ENCODE data around the gene DENND1A.
"Not testable (repeated sequence)": the region's sequence is repeated elsewhere in the genome, so short reads cannot be mapped to it uniquely, and the experiment has no call there.

DENND1A gene

DNA sequence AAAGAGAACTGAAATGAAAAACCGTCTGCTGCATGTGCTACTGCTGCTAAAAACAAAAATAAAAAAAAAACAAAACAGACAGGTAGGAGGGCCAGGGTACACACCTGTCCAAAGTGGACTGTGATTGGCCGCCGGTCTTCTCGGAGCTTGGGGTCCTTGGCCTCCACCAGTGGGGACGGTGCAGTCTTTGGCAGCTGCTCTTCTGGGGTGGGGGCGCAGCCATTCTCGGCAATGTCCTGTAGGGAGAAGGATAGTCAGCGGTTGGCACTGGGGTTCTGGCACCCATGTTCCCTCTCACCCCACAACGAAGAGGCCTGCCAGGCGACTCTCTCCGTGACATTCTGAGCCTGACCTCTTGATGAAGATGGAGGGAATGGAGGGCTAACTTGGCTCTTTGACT is 489.7 kb downstream of the DENND1A start:
- Histone ChIP-seq H3K4me3 (ENCODE audit: low read depth, low read length) (no peak overlapping the region), H3K27me3 (ENCODE audit: control insufficient read depth, insufficient read depth, low read length) (no peaks in the 10 kb centered on the region), H3K36me3 (ENCODE audit: control insufficient read depth, insufficient read depth, low read length) (no peaks in the 10 kb centered on the region)

DNA sequence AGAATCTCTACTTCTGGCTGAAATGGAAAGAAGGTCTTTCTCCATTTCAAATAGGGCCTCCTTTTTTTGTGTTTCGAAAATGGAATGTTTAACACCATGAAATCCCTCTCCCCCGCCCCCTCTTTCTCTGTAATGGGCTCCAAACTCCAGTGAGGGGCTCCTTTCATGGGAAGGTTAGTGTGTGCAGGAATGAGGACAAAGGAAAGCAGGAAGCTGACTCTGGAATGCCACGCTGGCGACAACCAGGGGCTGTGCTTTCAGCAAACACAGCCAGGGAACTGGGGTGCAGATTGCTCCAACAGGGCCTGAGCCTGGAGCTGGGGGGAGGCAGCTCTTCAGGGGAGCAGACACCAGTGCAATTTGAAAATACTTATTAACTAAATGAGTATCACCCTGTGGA is 491.1 kb downstream of the DENND1A start:
- peak overlapping the region; percentile 45 for H3K9ac ChIP-seq (ENCODE audit: low read depth, low read length)
- H3K27ac ChIP-seq (ENCODE audit: low read depth, low read length), result peak overlapping the region; percentile 80

More for the DNA sequence above, 489.7 kb downstream of the DENND1A start:
- H3K9ac ChIP-seq (ENCODE audit: low read depth, low read length), result no peak overlapping the region
- no peaks in the 10 kb centered on the region for H3K9me3 ChIP-seq (ENCODE audit: control insufficient read depth, insufficient read depth, low read length)
- H3K27ac ChIP-seq (ENCODE audit: low read depth, low read length), result no peak overlapping the region
- peaks cover 15% of the 10 kb centered on the region for H3K4me1 ChIP-seq (ENCODE audit: control insufficient read depth, insufficient read depth, low read length)

DNA sequence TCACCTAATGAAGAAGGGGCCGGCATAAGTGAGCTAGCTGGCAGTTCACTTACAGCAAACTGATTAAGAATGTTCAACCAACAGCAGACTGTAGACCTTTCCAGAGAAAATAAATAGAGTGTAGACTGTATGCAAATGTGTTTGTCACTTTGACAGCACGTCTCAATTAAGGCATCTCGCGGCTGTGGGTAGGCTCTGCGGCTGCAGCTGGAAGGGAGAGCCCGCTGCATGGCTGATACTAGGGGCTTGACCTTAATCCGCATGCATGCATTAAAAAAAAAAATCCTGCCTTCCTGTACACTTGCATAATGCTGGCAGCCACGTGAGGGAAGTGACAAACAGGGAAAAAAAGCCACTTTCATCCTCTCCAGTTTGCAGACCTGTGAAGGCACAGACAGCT is 491.6 kb downstream of the DENND1A start:
- Histone ChIP-seq H3K4me1 (ENCODE audit: control insufficient read depth, insufficient read depth, low read length) (peaks cover 15% of the 10 kb centered on the region), H3K27me3 (ENCODE audit: control insufficient read depth, insufficient read depth, low read length) (no peaks in the 10 kb centered on the region), H3K4me3 (ENCODE audit: low read depth, low read length) (no peak overlapping the region), H3K36me3 (ENCODE audit: control insufficient read depth, insufficient read depth, low read length) (no peaks in the 10 kb centered on the region), H3K9me3 (ENCODE audit: control insufficient read depth, insufficient read depth, low read length) (no peaks in the 10 kb centered on the region), H3K9ac (ENCODE audit: low read depth, low read length) (no peak overlapping the region), H3K27ac (ENCODE audit: low read depth, low read length) (peak overlapping the region; percentile 80)

More for the DNA sequence above, 491.1 kb downstream of the DENND1A start:
- Histone ChIP-seq H3K27me3 (ENCODE audit: control insufficient read depth, insufficient read depth, low read length) (no peaks in the 10 kb centered on the region), H3K4me1 (ENCODE audit: control insufficient read depth, insufficient read depth, low read length) (peaks cover 15% of the 10 kb centered on the region), H3K9me3 (ENCODE audit: control insufficient read depth, insufficient read depth, low read length) (no peaks in the 10 kb centered on the region), H3K36me3 (ENCODE audit: control insufficient read depth, insufficient read depth, low read length) (no peaks in the 10 kb centered on the region), H3K4me3 (ENCODE audit: low read depth, low read length) (no peak overlapping the region)

DNA sequence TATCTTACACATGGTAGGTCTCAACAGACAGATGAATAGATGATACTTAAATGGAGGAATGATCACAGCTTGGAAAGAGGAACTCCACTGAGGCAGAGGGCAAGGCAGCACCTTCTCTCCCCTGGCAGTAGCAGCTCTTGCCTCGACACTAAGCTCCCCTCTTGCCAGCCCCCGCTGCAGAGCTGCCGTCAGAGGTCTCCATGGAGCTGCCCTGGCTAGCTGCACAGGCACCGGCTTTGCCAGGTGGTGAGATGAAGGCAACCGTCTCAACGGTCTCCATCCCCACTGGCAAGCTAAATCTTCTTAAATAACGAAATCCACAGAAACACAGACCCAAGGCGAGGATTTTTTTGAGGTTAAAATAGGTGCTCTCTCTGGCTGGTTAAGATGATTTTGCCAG is 492.7 kb downstream of the DENND1A start:
- Histone ChIP-seq H3K27ac (ENCODE audit: low read depth, low read length) (no peak overlapping the region), H3K36me3 (ENCODE audit: control insufficient read depth, insufficient read depth, low read length) (no peaks in the 10 kb centered on the region), H3K27me3 (ENCODE audit: control insufficient read depth, insufficient read depth, low read length) (no peaks in the 10 kb centered on the region), H3K4me1 (ENCODE audit: control insufficient read depth, insufficient read depth, low read length) (peaks cover 15% of the 10 kb centered on the region), H3K9me3 (ENCODE audit: control insufficient read depth, insufficient read depth, low read length) (no peaks in the 10 kb centered on the region), H3K4me3 (ENCODE audit: low read depth, low read length) (no peak overlapping the region), H3K9ac (ENCODE audit: low read depth, low read length) (no peak overlapping the region)

DNA sequence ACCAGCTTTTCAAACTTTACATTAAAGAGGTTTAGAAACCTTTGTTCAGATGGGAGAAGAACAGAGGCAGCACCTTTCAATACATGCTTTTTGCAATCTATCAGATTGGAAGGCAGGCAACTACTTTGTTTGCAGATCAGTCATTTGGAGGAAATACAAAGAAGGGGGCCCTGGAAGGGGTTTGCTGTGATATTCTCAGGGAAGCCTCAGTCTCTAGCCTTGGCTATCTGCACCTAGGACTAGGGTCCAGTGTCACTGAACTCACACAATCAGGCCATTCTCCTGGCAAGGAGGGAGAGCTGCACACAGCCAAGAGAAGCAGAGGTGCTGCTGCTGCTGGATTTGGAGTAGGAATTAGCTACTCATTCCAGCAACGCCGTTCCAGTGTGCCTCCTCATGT is 494.5 kb downstream of the DENND1A start:
- Histone ChIP-seq H3K9me3 (ENCODE audit: control insufficient read depth, insufficient read depth, low read length) (no peaks in the 10 kb centered on the region), H3K27me3 (ENCODE audit: control insufficient read depth, insufficient read depth, low read length) (no peaks in the 10 kb centered on the region), H3K4me1 (ENCODE audit: control insufficient read depth, insufficient read depth, low read length) (peaks cover 15% of the 10 kb centered on the region), H3K27ac (ENCODE audit: low read depth, low read length) (no peak overlapping the region), H3K4me3 (ENCODE audit: low read depth, low read length) (no peak overlapping the region), H3K36me3 (ENCODE audit: control insufficient read depth, insufficient read depth, low read length) (no peaks in the 10 kb centered on the region), H3K9ac (ENCODE audit: low read depth, low read length) (no peak overlapping the region)

DNA sequence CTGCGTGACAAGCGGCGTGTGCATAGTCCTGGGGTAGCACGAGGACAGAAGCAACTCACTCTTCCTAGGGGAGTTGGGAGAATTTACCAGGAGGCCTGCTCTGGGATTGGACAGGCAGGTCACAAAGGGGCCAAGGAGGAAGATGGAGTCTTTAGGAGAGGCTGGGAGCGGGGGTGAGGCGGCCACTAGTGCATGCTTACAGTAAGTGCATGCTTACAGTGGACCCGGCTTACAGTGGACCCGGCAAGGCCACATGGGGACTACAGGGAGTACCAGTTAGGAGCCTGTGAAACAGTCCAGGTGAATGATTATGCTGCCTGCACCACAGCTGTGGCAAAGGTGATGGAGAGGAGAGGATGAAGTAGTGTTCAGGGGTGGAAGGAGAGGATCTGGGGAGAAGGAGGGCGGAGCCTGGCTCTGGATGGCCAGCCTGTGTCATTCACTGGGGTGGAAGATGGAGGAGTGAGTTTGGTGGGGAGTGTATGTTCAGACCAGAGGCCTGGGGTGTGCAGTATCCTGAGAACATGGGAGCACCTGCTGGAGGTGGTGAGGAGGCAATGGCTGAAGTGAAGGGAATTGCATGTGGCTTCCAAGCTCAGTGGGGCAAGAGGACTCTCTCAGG is 495.2 kb downstream of the DENND1A start:
- Histone ChIP-seq H3K27me3 (ENCODE audit: control insufficient read depth, insufficient read depth, low read length) (no peaks in the 10 kb centered on the region), H3K36me3 (ENCODE audit: control insufficient read depth, insufficient read depth, low read length) (no peaks in the 10 kb centered on the region), H3K4me3 (ENCODE audit: low read depth, low read length) (no peak overlapping the region), H3K4me1 (ENCODE audit: control insufficient read depth, insufficient read depth, low read length) (peaks cover 15% of the 10 kb centered on the region), H3K9me3 (ENCODE audit: control insufficient read depth, insufficient read depth, low read length) (no peaks in the 10 kb centered on the region), H3K9ac (ENCODE audit: low read depth, low read length) (no peak overlapping the region), H3K27ac (ENCODE audit: low read depth, low read length) (no peak overlapping the region)

DNA sequence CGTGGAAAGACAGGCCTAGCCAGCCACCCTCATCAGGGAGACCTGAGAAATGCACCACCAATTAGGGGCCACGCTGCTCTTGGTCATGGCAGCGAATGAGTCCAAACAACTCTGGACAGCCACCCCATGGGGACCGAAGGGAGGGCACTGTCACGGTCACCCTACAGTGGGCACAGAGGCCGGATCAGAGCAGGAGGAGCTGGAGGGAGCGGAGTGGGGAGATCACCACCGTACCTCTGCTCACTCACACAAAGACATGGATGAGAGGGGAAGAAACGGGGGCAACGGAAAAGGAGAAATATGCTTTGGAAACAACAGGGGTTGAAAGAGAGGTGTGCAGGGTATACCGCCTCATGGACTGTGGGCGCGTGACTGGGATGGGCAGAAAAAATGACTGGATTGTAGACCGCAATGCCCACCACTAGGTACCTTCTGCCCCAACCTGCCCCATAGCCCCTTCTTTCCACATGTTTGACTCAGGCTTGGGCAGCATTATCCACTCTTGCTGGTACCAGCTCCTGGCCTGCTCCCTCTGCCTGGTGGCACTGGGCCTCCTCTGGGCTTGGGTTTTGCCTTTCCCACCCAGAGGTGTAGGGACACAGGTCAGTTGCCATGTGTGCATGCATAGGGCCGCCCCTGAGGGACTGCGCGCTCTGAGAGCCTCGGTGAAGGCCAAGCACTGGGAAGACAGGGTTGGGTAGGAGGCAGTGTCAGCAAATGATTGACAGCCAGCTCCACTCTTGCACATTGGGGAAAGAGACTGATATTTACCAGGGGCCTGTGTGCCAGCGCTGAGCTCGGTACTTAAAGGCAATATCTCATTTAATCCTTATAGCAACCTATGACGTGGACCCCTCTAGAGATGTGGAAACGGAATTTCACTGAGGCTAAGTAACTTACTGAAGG is 497.3 kb downstream of the DENND1A start:
- Histone ChIP-seq H3K27ac (ENCODE audit: low read depth, low read length) (no peak overlapping the region), H3K36me3 (ENCODE audit: control insufficient read depth, insufficient read depth, low read length) (no peaks in the 10 kb centered on the region), H3K4me1 (ENCODE audit: control insufficient read depth, insufficient read depth, low read length) (no peaks in the 10 kb centered on the region)

DNA sequence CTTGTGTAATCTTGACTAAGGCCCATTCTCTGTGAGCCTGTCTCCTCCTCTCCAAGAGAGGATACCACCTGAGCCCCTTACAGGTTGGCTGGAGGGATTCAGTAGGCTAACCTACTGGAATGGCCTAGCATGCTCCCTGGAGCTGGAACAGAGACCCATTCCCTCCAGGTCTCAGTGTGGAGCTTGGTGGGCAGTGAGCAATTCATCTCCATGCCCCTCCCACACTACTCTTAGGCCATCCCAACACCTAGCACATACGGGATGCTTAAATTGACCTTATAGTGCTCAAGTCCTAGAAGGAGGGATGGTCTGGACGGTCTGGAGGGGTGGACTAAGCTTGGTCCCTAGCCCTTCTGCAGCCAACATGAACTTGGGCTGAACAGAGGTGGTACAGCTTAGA is 498.3 kb downstream of the DENND1A start:
- Histone ChIP-seq H3K27me3 (ENCODE audit: control insufficient read depth, insufficient read depth, low read length) (no peaks in the 10 kb centered on the region), H3K4me1 (ENCODE audit: control insufficient read depth, insufficient read depth, low read length) (no peaks in the 10 kb centered on the region), H3K9me3 (ENCODE audit: control insufficient read depth, insufficient read depth, low read length) (no peaks in the 10 kb centered on the region), H3K36me3 (ENCODE audit: control insufficient read depth, insufficient read depth, low read length) (no peaks in the 10 kb centered on the region), H3K4me3 (ENCODE audit: low read depth, low read length) (no peak overlapping the region), H3K27ac (ENCODE audit: low read depth, low read length) (no peak overlapping the region), H3K9ac (ENCODE audit: low read depth, low read length) (no peak overlapping the region)

More for the DNA sequence above, 497.3 kb downstream of the DENND1A start:
- H3K4me3 ChIP-seq (ENCODE audit: low read depth, low read length), result no peak overlapping the region
- no peaks in the 10 kb centered on the region for H3K9me3 ChIP-seq (ENCODE audit: control insufficient read depth, insufficient read depth, low read length)
- H3K27me3 ChIP-seq (ENCODE audit: control insufficient read depth, insufficient read depth, low read length), result no peaks in the 10 kb centered on the region
- no peak overlapping the region for H3K9ac ChIP-seq (ENCODE audit: low read depth, low read length)

DNA sequence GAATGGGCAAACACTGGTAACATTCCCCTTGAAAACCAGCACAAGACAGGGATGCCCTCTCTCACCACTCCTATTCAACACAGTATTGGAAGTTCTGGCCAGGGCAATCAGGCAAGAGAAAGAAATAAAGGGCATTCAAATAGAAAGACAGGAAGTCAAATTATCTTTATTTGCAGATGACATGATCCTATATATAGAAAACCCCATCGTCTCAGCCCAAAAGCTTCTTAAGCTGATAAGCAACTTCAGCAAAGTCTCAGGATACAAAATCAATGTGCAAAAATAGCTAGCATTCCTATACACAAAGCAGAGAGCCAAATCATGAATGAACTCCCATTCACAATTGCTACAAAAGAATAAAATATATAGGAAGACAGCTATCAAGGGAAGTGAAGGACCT is 501.5 kb downstream of the DENND1A start:
- not testable (repeated sequence) for H3K36me3 ChIP-seq (ENCODE audit: control insufficient read depth, insufficient read depth, low read length); H3K9ac ChIP-seq (ENCODE audit: low read depth, low read length); H3K27ac ChIP-seq (ENCODE audit: low read depth, low read length); H3K4me1 ChIP-seq (ENCODE audit: control insufficient read depth, insufficient read depth, low read length); H3K4me3 ChIP-seq (ENCODE audit: low read depth, low read length); H3K9me3 ChIP-seq (ENCODE audit: control insufficient read depth, insufficient read depth, low read length); H3K27me3 ChIP-seq (ENCODE audit: control insufficient read depth, insufficient read depth, low read length)

DNA sequence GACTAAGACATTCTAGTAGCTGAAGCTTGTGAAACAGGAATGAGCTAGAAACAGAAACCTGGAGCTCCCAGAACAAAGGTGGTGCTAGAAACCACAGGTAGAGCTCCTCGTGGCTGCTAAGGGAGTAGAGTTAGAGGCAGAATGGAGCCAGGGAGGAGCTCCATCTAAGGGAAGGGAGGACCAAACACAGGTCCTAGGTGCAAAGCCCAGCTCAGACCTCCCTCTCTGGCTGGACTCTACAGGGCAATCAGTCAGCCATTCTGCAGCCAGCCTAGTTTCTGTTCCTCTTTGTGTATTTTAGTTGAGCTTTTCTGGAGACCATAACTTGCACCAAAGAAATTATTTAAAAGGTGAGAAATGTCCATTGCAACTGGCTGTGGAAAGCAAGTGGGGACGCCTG is 503.5 kb downstream of the DENND1A start:
- Histone ChIP-seq H3K27ac (ENCODE audit: low read depth, low read length) (no peak overlapping the region), H3K4me3 (ENCODE audit: low read depth, low read length) (no peak overlapping the region), H3K9ac (ENCODE audit: low read depth, low read length) (no peak overlapping the region), H3K36me3 (ENCODE audit: control insufficient read depth, insufficient read depth, low read length) (no peaks in the 10 kb centered on the region), H3K9me3 (ENCODE audit: control insufficient read depth, insufficient read depth, low read length) (no peaks in the 10 kb centered on the region), H3K27me3 (ENCODE audit: control insufficient read depth, insufficient read depth, low read length) (no peaks in the 10 kb centered on the region), H3K4me1 (ENCODE audit: control insufficient read depth, insufficient read depth, low read length) (peaks cover 13% of the 10 kb centered on the region)

DNA sequence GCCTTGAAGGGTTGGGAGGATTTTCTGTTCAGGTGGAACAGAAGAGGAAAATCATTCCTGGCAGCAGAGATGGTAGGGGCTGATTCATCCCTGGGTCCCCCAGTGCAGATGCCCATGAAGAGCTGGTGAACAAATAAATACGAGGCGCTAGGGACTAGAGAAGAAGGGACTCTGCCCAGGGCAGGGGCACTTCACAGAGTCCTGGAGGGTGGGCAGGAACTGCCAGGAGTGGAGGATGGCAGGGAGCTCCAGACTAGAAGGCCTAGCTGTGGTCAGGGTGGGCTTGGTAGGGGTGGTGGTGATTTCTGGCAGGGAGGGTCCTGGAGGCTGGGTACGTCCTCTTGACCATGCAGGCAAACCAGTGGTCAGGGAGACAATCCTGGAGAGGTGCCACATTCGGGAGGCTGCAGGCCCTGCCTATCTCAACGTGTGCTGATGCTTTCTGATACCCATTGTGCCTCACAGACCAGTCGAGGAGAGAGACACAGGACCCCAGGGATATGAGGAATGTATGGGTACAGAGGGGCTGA is 504.0 kb downstream of the DENND1A start:
- H3K27me3 ChIP-seq (ENCODE audit: control insufficient read depth, insufficient read depth, low read length), result no peaks in the 10 kb centered on the region

More for the DNA sequence above, 504.0 kb downstream of the DENND1A start:
- no peak overlapping the region for H3K9ac ChIP-seq (ENCODE audit: low read depth, low read length)
- H3K9me3 ChIP-seq (ENCODE audit: control insufficient read depth, insufficient read depth, low read length), result no peaks in the 10 kb centered on the region
- peaks cover 13% of the 10 kb centered on the region for H3K4me1 ChIP-seq (ENCODE audit: control insufficient read depth, insufficient read depth, low read length)
- no peaks in the 10 kb centered on the region for H3K36me3 ChIP-seq (ENCODE audit: control insufficient read depth, insufficient read depth, low read length)
- H3K4me3 ChIP-seq (ENCODE audit: low read depth, low read length), result no peak overlapping the region
- H3K27ac ChIP-seq (ENCODE audit: low read depth, low read length), result no peak overlapping the region

Measured in HUES48 (cell line).